A673 (cell line): ENCODE results near the gene AVP.
"Not testable (repeated sequence)": the region's sequence is repeated elsewhere in the genome, so short reads cannot be mapped to it uniquely, and the experiment has no call there.

Experiments
- EZH2 ChIP-seq: fragments of 200-600 bp; sonication (generic); IDR thresholded peaks from 2 replicates; pipeline ENCODE4 v1.6.1; 2017; ENCODE audit warnings: borderline replicate concordance, low read depth, mild to moderate bottlenecking, mixed read lengths, antibody characterized with exemption, low read length; ENCODE audit not compliant: poor library complexity, severe bottlenecking
- TF ChIP-seq, protein P1 (sequence below): fragments of 300-800, 200-600 bp; sonication (generic); conservative IDR thresholded peaks from 2 replicates; pipeline ENCODE4 v1.5.1; 2017; ENCODE audit warnings: low read depth, mild to moderate bottlenecking, antibody characterized with exemption, low read length, moderate library complexity, mixed read lengths

DNA sequence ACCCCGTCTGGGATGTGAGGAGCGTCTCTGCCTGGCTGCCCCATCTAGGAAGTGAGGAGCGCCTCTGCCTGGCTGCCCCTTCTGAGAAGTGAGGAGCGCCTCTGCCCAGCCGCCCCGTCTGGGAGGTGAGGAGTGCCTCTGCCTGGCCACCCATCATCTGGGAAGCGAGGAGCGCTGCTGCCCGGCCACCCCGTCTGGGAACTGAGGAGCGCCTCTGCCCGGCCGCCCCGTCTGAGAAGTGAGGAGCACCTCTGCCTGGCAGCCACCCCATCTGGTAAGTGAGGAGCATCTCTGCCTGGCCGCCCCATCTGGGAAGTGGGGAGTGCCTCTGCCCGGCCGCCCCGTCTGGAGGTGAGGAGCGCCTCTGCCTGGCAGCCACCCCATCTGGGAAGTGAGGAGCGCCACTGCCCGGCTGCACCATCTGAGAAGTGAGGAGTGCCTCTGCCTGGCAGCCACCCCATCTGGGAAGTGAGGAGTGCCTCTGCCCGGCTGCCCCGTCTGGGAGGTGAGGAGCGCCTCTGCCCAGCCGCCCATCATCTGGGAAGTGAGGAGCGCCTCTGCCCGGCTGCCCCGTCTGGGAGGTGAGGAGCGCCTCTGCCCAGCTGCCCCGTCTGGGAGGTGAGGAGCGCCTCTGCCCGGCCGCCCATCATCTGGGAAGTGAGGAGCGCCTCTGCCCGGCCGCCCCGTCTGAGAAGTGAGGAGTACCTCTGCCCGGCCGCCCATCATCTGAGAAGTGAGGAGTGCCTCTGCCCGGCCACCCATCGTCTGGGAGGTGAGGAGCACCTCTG is 40.4 kb upstream of the AVP start:
- TF ChIP-seq, protein P1, sequence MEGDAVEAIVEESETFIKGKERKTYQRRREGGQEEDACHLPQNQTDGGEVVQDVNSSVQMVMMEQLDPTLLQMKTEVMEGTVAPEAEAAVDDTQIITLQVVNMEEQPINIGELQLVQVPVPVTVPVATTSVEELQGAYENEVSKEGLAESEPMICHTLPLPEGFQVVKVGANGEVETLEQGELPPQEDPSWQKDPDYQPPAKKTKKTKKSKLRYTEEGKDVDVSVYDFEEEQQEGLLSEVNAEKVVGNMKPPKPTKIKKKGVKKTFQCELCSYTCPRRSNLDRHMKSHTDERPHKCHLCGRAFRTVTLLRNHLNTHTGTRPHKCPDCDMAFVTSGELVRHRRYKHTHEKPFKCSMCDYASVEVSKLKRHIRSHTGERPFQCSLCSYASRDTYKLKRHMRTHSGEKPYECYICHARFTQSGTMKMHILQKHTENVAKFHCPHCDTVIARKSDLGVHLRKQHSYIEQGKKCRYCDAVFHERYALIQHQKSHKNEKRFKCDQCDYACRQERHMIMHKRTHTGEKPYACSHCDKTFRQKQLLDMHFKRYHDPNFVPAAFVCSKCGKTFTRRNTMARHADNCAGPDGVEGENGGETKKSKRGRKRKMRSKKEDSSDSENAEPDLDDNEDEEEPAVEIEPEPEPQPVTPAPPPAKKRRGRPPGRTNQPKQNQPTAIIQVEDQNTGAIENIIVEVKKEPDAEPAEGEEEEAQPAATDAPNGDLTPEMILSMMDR, result not testable (repeated sequence)
- not testable (repeated sequence) for TF ChIP-seq EZH2
